Activated CD8-positive, alpha-beta memory T cell treated with anti-CD3 and anti-CD28 coated beads, Interleukin-2, amount 50 U/mL, for 48 hours (primary cell): ENCODE measurements around the gene CHRNB1.
"Not testable (repeated sequence)": the region's sequence is repeated elsewhere in the genome, so short reads cannot be mapped to it uniquely, and the experiment has no call there.

Experiments
- DNase-seq: peaks from one replicate; pipeline ENCODE4 v3.0.0-alpha.2; 2020

CHRNB1 gene

GRCh38 chr17:7468804-7469389, 24.0 kb downstream of the CHRNB1 start:
- DNase-seq: no peak

GRCh38 chr17:7469843-7470242, 25.0 kb downstream of the CHRNB1 start:
- not testable (repeated sequence) for DNase-seq

GRCh38 chr17:7470457-7470973, 25.7 kb downstream of the CHRNB1 start:
- DNase-seq: not testable (repeated sequence)

- DNase-seq: no peak
Measured at GRCh38 chr17:7471729-7472128, 26.9 kb downstream of the CHRNB1 start.

GRCh38 chr17:7474767-7475166, 29.9 kb downstream of the CHRNB1 start:
- not testable (repeated sequence) for DNase-seq

- no peak for DNase-seq
Measured at GRCh38 chr17:7475764-7476422, 31.0 kb downstream of the CHRNB1 start.

GRCh38 chr17:7476494-7476893, 31.6 kb downstream of the CHRNB1 start:
- DNase-seq: no peak

- no peak for DNase-seq
Measured at GRCh38 chr17:7476951-7477350, 32.1 kb downstream of the CHRNB1 start.

GRCh38 chr17:7477392-7478275, 32.8 kb downstream of the CHRNB1 start:
- DNase-seq: no peak

- DNase-seq: peak; percentile 77
Measured at GRCh38 chr17:7478276-7479212, 33.7 kb downstream of the CHRNB1 start.

GRCh38 chr17:7479213-7480088, 34.6 kb downstream of the CHRNB1 start, which contains the start of gene ZBTB4:
TSS of gene ZBTB4 (minus strand) at chr17:7479631. CDS start at chr17:7466801, 12,830 bp downstream.
- DNase-seq: peak; percentile 80

- DNase-seq: no peak
Measured at GRCh38 chr17:7480089-7480384, 35.2 kb downstream of the CHRNB1 start.

GRCh38 chr17:7481275-7481674, 36.4 kb downstream of the CHRNB1 start, which contains the start of gene SLC35G6:
TSS of gene SLC35G6 (plus strand) at chr17:7481446. CDS start at chr17:7481517, 71 bp downstream.
- DNase-seq: not testable (repeated sequence)

- DNase-seq: not testable (repeated sequence)
Measured at GRCh38 chr17:7481842-7482741, 37.2 kb downstream of the CHRNB1 start.

GRCh38 chr17:7482742-7483088, 37.9 kb downstream of the CHRNB1 start:
- not testable (repeated sequence) for DNase-seq

GRCh38 chr17:7483255-7484066, 38.6 kb downstream of the CHRNB1 start:
- peak; percentile 91 for DNase-seq

- DNase-seq: peak; percentile 100
Measured at GRCh38 chr17:7484067-7484918, 39.4 kb downstream of the CHRNB1 start, which contains the start of gene POLR2A. TSS of gene POLR2A (plus strand) at chr17:7484366.

- DNase-seq: no peak
Measured at GRCh38 chr17:7484919-7485377, 40.1 kb downstream of the CHRNB1 start.
